Measurements from ENCODE around the gene PDHX.

- no peak for TF ChIP-seq USF2 (CRISPR knock-in tag; IDR thresholded peaks at IDR 0.05)
- TF ChIP-seq NR3C1 (CRISPR knock-in tag; conservative IDR thresholded peaks at IDR 0.05; ENCODE audit: low read depth): no peak
- no peak for TF ChIP-seq ZSCAN18 (CRISPR knock-in tag; IDR thresholded peaks at IDR 0.05)
- TF ChIP-seq ZNF138 (CRISPR knock-in tag; conservative IDR thresholded peaks at IDR 0.05): no peak
- no peak for TF ChIP-seq ELF4 (CRISPR knock-in tag; IDR thresholded peaks at IDR 0.05; ENCODE audit: low read depth)
- no peak for TF ChIP-seq ATF1 (CRISPR knock-in tag; IDR thresholded peaks at IDR 0.05)
- no peak for TF ChIP-seq ARID4B (CRISPR knock-in tag; IDR thresholded peaks at IDR 0.05; ENCODE audit: borderline replicate concordance)
- TF ChIP-seq JAZF1 (CRISPR knock-in tag; IDR thresholded peaks at IDR 0.05): no peak
- TF ChIP-seq CTCF (IDR thresholded peaks at IDR 0.05): no peak
- no peak for TF ChIP-seq CREM (CRISPR knock-in tag; IDR thresholded peaks at IDR 0.05)
- TF ChIP-seq NFATC4 (CRISPR knock-in tag; IDR thresholded peaks at IDR 0.05): no peak
Observed at GRCh38 chr11:34975482-34975881, 59.1 kb downstream of the PDHX start.
